Measurements from ENCODE around the gene EP400.

GRCh38 chr12:132045751-132046150 is 96.0 kb downstream of the EP400 start:
- TF ChIP-seq POLR2A (IDR thresholded peaks at IDR 0.05; ENCODE audit: low read depth, low read length) (no peak), POLR2AphosphoS5 (IDR thresholded peaks at IDR 0.05; ENCODE audit: low read depth, low read length) (no peak), SPI1 (IDR thresholded peaks at IDR 0.05; ENCODE audit: low read depth, low read length) (no peak), PAX5 (IDR thresholded peaks at IDR 0.05; ENCODE audit: insufficient read depth, low read length, severe bottlenecking) (no peak), TAF1 (IDR thresholded peaks at IDR 0.05; ENCODE audit: low read depth, low read length) (no peak)

Measured in GM12891 (cell line).